Measurements from ENCODE around the gene OR10A5.
"Not testable (repeated sequence)": the region's sequence is repeated elsewhere in the genome, so short reads cannot be mapped to it uniquely, and the experiment has no call there.

Gene OR10A5

DNA sequence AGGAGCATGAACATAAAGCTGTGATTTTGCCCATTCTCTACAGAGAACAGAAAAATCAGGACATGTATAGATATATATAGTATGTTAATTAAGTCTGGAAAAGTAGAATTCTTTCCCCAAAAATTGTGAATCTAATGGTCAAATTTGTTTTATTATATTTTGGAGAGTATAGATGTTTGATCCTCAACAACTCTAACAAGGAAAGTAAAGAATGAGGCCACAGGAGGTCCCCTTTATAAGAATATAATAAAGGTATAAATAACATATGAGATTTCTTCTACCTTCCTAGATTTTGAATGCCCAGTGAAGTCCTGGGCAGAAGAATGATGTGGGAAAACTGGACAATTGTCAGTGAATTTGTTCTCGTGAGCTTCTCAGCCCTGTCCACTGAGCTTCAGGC is 30.8 kb downstream of the OR10A5 start, which contains the start of gene OR10A4:
Gene OR10A4 (plus strand): TSS at position 301 of the 400 bp plus-strand sequence. CDS start 23 bp downstream, at position 324.
- DNase-seq (ENCODE audit: low read depth), result no peak

DNA sequence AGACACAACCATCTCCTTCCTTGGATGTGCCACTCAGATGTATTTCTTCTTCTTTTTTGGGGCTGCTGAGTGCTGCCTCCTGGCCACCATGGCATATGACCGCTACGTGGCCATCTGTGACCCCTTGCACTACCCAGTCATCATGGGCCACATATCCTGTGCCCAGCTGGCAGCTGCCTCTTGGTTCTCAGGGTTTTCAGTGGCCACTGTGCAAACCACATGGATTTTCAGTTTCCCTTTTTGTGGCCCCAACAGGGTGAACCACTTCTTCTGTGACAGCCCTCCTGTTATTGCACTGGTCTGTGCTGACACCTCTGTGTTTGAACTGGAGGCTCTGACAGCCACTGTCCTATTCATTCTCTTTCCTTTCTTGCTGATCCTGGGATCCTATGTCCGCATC is 31.4 kb downstream of the OR10A5 start:
- DNase-seq (ENCODE audit: low read depth), result no peak

- no peak for DNase-seq (ENCODE audit: low read depth)
Observed at GRCh38 chr11:6882751-6883150, 37.3 kb downstream of the OR10A5 start.

GRCh38 chr11:6887711-6888110 is 42.2 kb downstream of the OR10A5 start:
- not testable (repeated sequence) for DNase-seq (ENCODE audit: low read depth)

GRCh38 chr11:6888830-6889229 is 43.3 kb downstream of the OR10A5 start:
- DNase-seq (ENCODE audit: low read depth), result no peak

DNA sequence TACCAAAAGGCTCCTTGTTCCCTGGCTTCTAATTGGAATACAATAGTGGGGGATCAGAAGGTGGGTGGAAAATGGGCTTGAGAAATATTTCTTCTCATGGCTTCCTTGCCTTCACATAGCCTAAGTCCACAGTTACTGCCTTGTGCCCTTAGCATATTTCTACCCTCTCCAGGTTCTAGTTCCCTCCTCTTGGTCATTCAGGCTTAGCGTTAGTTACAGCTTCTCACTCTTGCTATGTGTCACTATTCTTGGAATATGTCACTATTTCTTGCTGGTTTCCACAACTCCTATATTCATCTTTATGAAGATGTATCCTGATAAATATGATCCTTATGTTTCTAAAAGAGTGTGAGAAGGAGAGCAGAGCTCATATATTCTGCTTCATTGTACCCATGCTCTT is 44.4 kb downstream of the OR10A5 start:
- DNase-seq (ENCODE audit: low read depth), result no peak

GRCh38 chr11:6892400-6892799 is 46.9 kb downstream of the OR10A5 start, which contains the start of gene OR2D2:
Gene OR2D2 (minus strand): TSS chr11:6892500. CDS start chr11:6892500, 0 bp downstream.
- no peak for DNase-seq (ENCODE audit: low read depth)

DNA sequence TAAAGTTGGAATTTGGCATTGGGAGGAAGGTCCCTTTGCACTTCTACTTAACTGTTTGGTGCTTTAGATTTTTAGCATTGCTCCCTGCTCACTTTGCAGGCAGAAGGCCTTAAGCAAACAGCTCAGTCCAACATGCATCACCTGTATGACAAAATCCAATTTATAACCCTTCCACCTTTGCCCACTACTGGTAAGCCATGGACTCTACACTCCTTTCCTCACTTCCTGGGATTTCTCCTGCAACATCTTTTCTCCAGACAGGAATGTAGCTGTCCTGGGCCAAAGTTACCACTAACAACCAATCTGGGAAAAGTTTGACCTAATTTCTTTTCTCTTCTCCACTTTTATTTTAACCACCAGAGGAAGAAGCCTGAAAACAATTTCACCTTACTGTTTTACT is 48.6 kb downstream of the OR10A5 start:
- DNase-seq (ENCODE audit: low read depth), result no peak

- no peak for DNase-seq (ENCODE audit: low read depth)
Observed at GRCh38 chr11:6895010-6895409, 49.5 kb downstream of the OR10A5 start.
